Measurements from ENCODE around the gene C12orf75. TPM values are rescaled to one million over a fixed set of nuclear protein-coding genes. Genes with fewer than 3 reads are reported as not detected.

The C12orf75 gene
- total and polyA plus RNA-seq, 2 experiments from 2014 or later, result 43.9 to 69.8 TPM

- Mint-ChIP-seq H3K4me3 (no peak overlapping the region), H3K36me3 (ENCODE audit: low read depth) (no peaks in the 10 kb centered on the region)
- no peak; the same call in 2 of the 3 replicates for ATAC-seq
These were observed 79.4 kb downstream of the C12orf75 start for GRCh38 chr12:105409801-105410471.

More at GRCh38 chr12:105409801-105410471, 79.4 kb downstream of the C12orf75 start:
- Histone ChIP-seq H3K79me2 (replicated peaks; ENCODE audit: insufficient read depth) (no peaks in the 10 kb centered on the region), H3K4me2 (no peak overlapping the region; the same call in 1 of the 2 replicates), H3K4me3 (no peak overlapping the region), H3K9me2 (ENCODE audit: insufficient read depth) (0 out of 2 replicates have a peak, but pooled peaks cover 3% of the 10 kb centered on the region), H3K27me3 (ENCODE audit: insufficient read depth) (no peaks in the 10 kb centered on the region), H2AFZ (peak overlapping the region; percentile 69; the same call in 1 of the 2 replicates), H3K36me3 (ENCODE audit: insufficient read depth) (no peaks in the 10 kb centered on the region), H4K20me1 (replicated peaks; ENCODE audit: insufficient read depth) (no peaks in the 10 kb centered on the region), H3F3A (replicated peaks; ENCODE audit: low read depth) (no peaks in the 10 kb centered on the region), H3K4me1 (ENCODE audit: insufficient read depth) (no peaks in the 10 kb centered on the region), H3K27ac (ENCODE audit: low read depth) (no peak overlapping the region)
- no peak for DNase-seq (ENCODE audit: low spot score)
- no peak overlapping the region for H3K27ac Mint-ChIP-seq
- no peaks in the 10 kb centered on the region for H3K27me3 Mint-ChIP-seq (ENCODE audit: insufficient read depth, low read depth, poor library complexity)
- TF ChIP-seq ETS1 (IDR thresholded peaks at IDR 0.05), result no peak
- TF ChIP-seq ZNF114 (CRISPR knock-in tag; IDR thresholded peaks at IDR 0.05), result no peak
- no peak for TF ChIP-seq ZNF462 (CRISPR knock-in tag; IDR thresholded peaks at IDR 0.05)
- TF ChIP-seq STAT1 (IDR thresholded peaks at IDR 0.05; ENCODE audit: unreplicated experiment), result no peak
- TF ChIP-seq EZH2phosphoT487 (IDR thresholded peaks at IDR 0.05; ENCODE audit: unreplicated experiment), result no peak
- TF ChIP-seq EZH2 (IDR thresholded peaks at IDR 0.05; ENCODE audit: low read depth, unreplicated experiment), result no peak
- no peak for TF ChIP-seq CTCF (conservative IDR thresholded peaks at IDR 0.05; ENCODE audit: low read depth in 2 of 2)
- TF ChIP-seq POLR2AphosphoS5 (IDR thresholded peaks at IDR 0.05; ENCODE audit: low read depth), result no peak
- no peak for TF ChIP-seq CREB1 (CRISPR knock-in tag; IDR thresholded peaks at IDR 0.05; ENCODE audit: low read depth)
- no peak for TF ChIP-seq REST (IDR thresholded peaks at IDR 0.05; ENCODE audit: unreplicated experiment)
- no peak for TF ChIP-seq NANOG (IDR thresholded peaks at IDR 0.05; ENCODE audit: borderline replicate concordance)
- no peak for TF ChIP-seq JUNB (IDR thresholded peaks at IDR 0.05; ENCODE audit: unreplicated experiment)
- H3K4me1 Mint-ChIP-seq, result peaks cover 4% of the 10 kb centered on the region
- H3K9me3 Mint-ChIP-seq, result peaks cover 1% of the 10 kb centered on the region; the same call in 1 of the 3 replicates

Data from GM23338 (cell line).